RWPE1 (cell line): ENCODE data around the gene POU2F3.
A peak's percentile ranks its signal among the peaks of the same experiment; 100 is the strongest.

Experiments used
- CTCF ChIA-PET: fragments of 350-600 bp; sonication (Branson Sonifier 250); formaldehyde crosslinking; extraction: SDS; loops from one replicate; lab custom pipeline; 2021; lab: Yijun Ruan, JAX
- POLR2A ChIA-PET: fragments of 400-600 bp; formaldehyde crosslinking; extraction: SDS; loops from one replicate; lab custom pipeline; 2020; ENCODE audit warnings: antibody characterized with exemption; ENCODE audit not compliant: low non-redundant PET; lab: Yijun Ruan, JAX
- DNase-seq: peaks from one replicate; pipeline ENCODE4 v3.0.0; 2012; ENCODE audit warnings: low spot score
- H3K27ac ChIP-seq: fragments of 450-650 bp; 2 replicates; pipeline ENCODE4 v1.5.1; 2017
- TF ChIP-seq, protein P1 (sequence below): fragments of 450-650 bp; conservative IDR thresholded peaks from 2 replicates; pipeline ENCODE4 v1.5.1; 2017; ENCODE audit warnings: low read depth, mild to moderate bottlenecking

POU2F3 gene

GRCh38 chr11:120209746-120210625, 30.0 kb upstream of the POU2F3 start:
- peak overlapping the region; percentile 83 for H3K27ac ChIP-seq
- CTCF ChIA-PET = interaction anchor here (0.6 kb wide), 1 partner anchor 121 kb away, joined by 8 read pairs; no protein-coding TSS in a partner anchor

GRCh38 chr11:120210626-120211521, 29.1 kb upstream of the POU2F3 start, which contains the start of gene OAF:
OAF (plus strand) TSS chr11:120211032; CDS start chr11:120211280, 248 bp downstream.
- ChIA-PET CTCF (interaction anchor here (0.6 to 1.0 kb wide), 3 partner anchors 18 to 875 kb away, joined by 3 to 8 read pairs (median 3); no protein-coding TSS in a partner anchor), POLR2A (no interaction called here)
- H3K27ac ChIP-seq = peak within 1 kb of the TSS; percentile 83
- TF ChIP-seq, protein P1, sequence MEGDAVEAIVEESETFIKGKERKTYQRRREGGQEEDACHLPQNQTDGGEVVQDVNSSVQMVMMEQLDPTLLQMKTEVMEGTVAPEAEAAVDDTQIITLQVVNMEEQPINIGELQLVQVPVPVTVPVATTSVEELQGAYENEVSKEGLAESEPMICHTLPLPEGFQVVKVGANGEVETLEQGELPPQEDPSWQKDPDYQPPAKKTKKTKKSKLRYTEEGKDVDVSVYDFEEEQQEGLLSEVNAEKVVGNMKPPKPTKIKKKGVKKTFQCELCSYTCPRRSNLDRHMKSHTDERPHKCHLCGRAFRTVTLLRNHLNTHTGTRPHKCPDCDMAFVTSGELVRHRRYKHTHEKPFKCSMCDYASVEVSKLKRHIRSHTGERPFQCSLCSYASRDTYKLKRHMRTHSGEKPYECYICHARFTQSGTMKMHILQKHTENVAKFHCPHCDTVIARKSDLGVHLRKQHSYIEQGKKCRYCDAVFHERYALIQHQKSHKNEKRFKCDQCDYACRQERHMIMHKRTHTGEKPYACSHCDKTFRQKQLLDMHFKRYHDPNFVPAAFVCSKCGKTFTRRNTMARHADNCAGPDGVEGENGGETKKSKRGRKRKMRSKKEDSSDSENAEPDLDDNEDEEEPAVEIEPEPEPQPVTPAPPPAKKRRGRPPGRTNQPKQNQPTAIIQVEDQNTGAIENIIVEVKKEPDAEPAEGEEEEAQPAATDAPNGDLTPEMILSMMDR = peak; percentile 44
- DNase-seq = peak; percentile 88

More at GRCh38 chr11:120209746-120210625, 30.0 kb upstream of the POU2F3 start:
- POLR2A ChIA-PET = no interaction called here
- TF ChIP-seq, protein P1 = no peak
- no peak for DNase-seq

GRCh38 chr11:120211522-120212258, 28.2 kb upstream of the POU2F3 start:
- H3K27ac ChIP-seq = peak overlapping the region; percentile 83
- ChIA-PET CTCF (interaction anchor here (0.6 to 1.0 kb wide), 5 partner anchors 18 to 876 kb away, joined by 3 to 4 read pairs (median 3); no protein-coding TSS in a partner anchor), POLR2A (no interaction called here)
- peak; percentile 20 for DNase-seq
- TF ChIP-seq, protein P1 = no peak

DNA sequence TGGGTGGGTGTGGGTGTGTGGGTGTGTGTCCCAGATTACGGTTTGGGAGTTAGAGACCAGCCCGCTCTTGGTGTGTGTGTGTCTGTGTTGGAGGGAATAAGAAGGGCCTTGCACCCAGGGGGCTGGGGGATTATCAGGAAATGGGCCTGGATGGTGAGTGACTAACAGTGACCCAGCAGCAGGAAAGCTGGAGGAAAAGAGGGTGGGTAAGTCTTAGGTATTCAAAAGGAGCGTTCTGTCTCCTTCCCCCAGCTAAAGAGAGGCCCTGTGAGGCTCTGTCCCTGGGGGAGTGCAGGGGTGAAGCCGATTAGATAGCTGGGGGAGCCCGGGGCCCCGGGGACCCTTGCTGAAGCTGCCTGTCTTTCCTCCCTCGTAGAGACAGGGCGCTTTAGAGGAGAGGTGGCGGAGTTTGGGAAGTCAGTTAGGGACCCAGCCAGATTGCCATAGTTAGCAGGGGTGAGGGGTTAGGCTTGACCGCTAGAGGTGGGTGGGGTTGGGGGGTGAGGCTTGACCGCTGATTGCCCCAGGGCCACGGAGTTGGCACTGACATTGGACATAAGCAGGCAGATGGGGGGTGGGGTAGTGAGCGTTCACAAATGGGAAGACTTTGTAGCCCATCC, 27.6 kb upstream of the POU2F3 start:
- TF ChIP-seq, protein P1 = no peak
- ChIA-PET CTCF (interaction anchor here (0.6 to 1.0 kb wide), 3 partner anchors 22 to 586 kb away, joined by 3 to 4 read pairs (median 4); no protein-coding TSS in a partner anchor), POLR2A (interaction anchor here (0.6 kb wide), 1 partner anchor 1135 kb away, joined by 3 read pairs; no protein-coding TSS in a partner anchor)
- DNase-seq = no peak
- peak overlapping the region; percentile 83 for H3K27ac ChIP-seq

DNA sequence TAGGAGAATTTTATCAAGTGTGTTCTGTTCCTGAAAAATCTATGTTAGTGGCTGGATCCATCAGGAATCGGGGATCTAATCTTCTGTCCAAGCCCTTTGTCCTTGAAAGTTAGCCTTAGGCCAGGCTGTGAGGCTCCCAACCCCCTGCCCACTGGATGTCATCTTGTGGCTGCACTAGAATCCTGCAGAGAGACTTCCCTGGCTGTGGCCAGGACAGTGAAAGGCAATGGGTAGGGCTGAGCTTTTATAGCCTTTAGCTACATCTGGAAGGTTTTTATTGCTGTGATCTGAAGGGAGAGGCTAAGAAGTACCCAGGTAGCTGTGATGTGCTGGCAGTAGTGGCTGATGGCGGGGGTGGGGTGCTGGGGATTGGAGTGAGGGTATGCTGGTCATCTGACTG, 27.0 kb upstream of the POU2F3 start:
- ChIA-PET POLR2A (interaction anchor here (0.6 kb wide), 1 partner anchor 1135 kb away, joined by 3 read pairs; no protein-coding TSS in a partner anchor), CTCF (interaction anchor here (1.0 kb wide), 1 partner anchor 44 kb away, joined by 4 read pairs; no protein-coding TSS in a partner anchor)
- peak overlapping the region; percentile 83 for H3K27ac ChIP-seq
- no peak for DNase-seq
- TF ChIP-seq, protein P1 = no peak
